ENCODE data around the gene COL6A3.

DNA sequence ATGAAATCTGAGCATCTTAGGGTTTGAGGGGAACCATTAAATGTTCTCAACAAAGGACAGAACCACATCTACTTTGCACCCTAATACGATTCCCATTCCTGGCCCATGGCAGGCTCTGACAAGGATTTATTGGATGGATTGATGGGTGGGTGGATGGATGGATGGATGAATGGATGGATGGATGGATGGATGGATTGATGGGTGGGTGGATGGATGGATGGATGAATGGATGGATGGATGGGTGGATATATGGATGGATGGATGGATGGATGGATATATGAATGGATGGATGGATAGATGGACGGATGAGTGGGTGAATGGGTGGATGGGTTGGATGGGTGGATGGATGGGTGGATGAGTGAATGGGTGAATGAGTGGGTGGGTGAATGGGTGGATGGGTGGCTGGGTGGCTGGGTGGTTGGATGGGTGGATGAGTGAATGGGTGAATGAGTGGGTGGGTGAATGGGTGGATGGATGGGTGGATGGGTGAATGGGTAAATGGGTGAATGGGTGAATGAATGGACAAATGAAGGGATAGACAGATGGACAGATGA lies 43.5 kb upstream of the COL6A3 start:
- no peak for TF ChIP-seq TAF1 (IDR thresholded peaks at IDR 0.05; ENCODE audit: low read depth)
- no peak for TF ChIP-seq CEBPB (IDR thresholded peaks at IDR 0.05)
- no peak for TF ChIP-seq EP300 (IDR thresholded peaks at IDR 0.05; ENCODE audit: borderline replicate concordance)
- TF ChIP-seq EGR1 (IDR thresholded peaks at IDR 0.05), result no peak
- TF ChIP-seq, protein P1, sequence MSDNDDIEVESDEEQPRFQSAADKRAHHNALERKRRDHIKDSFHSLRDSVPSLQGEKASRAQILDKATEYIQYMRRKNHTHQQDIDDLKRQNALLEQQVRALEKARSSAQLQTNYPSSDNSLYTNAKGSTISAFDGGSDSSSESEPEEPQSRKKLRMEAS (IDR thresholded peaks at IDR 0.05), result no peak
- TF ChIP-seq ZBTB7A (IDR thresholded peaks at IDR 0.05; ENCODE audit: low read depth), result no peak

Measured in Ishikawa (cell line).